NT2/D1 (cell line): ENCODE measurements around the gene DPM3.

Experiments used
- SUZ12 ChIP-seq: IDR thresholded peaks from 2 replicates; pipeline ENCODE4 v1.6.1; 2011; ENCODE audit not compliant: insufficient read length, insufficient read depth; ENCODE audit errors: extremely low read depth
- YY1 ChIP-seq: IDR thresholded peaks from 2 replicates; pipeline ENCODE4 v1.6.1; 2011; ENCODE audit not compliant: insufficient read length, insufficient read depth
- ZNF274 ChIP-seq: IDR thresholded peaks from 2 replicates; pipeline ENCODE4 v1.6.1; 2011; ENCODE audit warnings: mild to moderate bottlenecking, low read depth, low read length

DNA sequence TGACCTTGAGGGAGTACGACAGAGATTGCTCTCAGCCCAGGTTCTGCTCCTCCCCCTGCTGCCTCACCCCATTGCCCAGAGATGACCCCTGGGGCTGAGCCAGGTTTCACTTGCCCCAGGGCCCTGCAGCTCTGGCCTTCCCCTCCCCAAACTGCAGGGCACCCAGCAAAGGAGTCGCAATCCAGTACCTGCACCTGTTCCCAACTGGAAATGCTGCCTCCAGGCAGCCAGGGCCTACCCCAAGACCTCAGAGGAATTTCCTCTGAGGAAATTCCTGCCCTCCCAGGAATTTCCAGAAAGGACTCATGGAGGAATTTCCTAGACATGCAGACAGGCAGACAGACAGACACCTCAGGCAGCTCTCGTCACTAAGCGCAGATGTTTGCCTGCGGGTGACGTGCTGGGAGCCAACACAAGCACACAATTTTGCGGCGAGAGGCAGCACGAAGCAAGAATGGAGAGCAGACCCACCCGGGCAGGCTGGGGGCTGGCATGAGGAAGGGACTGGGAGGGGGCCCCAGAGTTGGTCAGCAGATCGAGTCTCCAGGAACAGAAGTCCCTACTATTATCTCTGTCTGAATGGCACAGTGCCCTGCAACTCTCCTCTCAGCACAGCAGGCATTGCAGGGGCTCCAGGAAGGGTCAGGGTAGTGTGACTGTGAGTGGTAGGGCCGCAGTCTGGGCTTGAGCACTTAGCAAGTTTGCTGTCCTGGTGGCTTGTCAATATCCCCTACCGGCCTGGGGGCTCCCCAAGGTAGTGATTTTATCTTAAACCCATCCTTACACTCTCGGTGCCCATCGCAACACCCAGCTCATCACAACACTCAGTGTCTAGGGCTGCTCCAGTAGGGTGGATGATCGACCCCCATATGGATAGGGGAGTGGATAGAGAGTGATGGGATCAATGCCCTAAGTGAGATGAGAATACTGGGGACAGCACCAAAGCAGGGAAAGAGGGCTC, 15.5 kb downstream of the DPM3 start:
- TF ChIP-seq SUZ12 (no peak), ZNF274 (no peak), YY1 (no peak)
